ENCODE measurements around the gene PPP2R2C.

Gene PPP2R2C

DNA sequence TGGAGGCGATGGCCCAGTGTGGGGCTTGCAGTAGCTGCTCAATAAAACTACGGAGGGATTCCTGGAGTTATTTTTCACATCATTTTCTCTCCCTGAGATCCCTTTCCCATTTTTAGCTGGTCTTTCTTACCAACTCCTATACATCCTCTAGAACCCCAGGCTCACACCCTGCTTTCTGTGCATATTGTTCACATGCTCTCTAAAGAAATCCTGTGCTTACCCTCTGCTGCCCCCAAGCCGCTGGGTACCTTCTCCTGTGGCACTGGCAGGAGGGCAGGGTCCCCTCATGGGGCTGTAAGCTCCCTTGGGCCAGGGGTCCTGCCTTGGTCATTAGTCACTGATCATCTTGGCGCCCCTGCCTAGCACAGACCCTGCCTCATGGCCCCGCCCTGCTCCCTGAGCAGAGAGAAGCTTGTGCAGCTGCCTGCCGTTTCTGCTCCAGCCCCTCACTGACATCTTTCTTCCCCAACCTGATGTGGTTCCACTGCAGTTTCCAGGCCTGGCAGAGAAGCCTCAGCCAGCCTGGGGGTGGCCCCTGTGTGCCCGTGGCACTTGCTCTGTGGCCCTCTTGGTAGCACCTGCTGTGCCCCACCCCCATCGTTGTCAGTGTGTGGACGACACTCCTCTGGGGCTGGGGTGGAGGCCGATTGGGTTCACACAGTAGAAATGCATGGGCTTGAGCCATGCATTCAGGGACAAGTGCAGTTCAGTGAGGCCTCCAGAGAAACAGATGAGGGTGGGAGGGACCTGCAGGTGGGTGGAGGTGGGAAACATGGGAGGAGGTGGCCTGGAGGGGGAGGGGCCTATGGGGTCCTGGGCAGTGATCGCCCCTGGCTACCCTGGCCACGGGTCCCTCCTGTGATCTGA, 133.2 kb downstream of the PPP2R2C start:
- DNase-seq, result no peak

DNA sequence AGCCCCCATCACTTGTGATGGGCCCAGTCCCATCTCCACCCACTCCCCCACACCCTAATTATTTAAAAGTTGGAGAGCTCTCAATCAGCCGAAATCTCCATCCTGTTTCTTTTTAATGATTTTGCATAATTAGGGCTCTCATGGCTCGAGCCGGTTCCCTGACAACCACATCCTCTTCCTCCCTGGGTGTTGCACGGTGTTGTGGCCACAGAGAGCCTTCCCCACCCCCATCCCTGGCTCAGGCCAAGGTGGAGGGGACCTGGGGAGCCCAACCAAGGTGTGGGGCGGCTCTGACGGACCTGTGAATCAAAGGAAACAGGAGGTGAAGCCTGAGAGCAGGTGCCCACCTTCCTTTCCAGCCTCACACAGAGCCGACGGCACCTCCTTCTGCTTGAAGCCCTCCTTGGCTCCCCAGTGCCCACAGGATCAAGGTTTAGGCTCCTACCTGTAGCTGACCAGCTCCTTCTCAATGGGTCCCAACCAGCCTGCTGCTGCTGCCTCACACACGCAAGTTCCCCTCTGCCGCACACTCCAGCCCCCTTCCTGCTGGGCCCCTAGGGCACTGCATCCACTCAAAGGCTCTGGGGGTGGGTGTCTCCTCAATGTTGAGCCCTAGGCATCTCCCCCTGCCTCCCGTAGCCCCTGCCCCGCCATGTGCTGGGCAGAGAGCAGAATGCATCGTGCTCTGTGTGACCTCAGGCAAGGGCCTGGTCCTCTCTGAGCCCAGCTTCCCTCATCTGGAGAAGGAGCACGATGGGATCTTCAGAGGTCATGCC, 134.1 kb downstream of the PPP2R2C start:
- DNase-seq, result peak; percentile 36

- no peak for DNase-seq
These were observed 135.0 kb downstream of the PPP2R2C start for GRCh38 chr4:6337331-6337935.

GRCh38 chr4:6336166-6336565, 136.2 kb downstream of the PPP2R2C start:
- no peak for DNase-seq

DNA sequence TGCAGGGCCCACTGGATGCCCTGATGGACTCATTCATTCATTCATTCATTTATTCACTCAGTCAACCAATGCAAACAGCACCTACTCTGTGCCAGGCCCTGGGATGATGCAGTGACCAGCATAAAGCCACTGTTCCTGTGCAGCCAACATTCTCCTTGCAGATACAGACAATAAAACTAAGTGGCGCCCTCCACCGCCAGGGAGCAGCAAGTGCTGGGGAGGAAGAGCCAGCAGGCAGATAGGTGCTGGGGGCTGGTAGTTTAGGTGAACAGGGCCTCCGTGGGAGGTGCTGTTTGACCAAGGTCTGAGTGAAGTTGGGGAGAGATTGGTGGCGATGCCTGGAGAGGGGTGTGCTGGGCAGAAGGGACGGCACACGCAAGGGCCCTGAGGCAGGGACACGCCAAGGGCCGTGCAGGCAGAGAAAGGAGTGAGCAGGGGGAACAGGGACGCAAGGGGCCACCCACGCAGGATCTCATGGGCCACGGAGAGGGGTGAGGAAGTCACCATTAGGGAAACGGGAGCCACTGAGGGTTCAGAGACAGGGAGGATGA, 137.3 kb downstream of the PPP2R2C start:
- DNase-seq, result no peak

DNA sequence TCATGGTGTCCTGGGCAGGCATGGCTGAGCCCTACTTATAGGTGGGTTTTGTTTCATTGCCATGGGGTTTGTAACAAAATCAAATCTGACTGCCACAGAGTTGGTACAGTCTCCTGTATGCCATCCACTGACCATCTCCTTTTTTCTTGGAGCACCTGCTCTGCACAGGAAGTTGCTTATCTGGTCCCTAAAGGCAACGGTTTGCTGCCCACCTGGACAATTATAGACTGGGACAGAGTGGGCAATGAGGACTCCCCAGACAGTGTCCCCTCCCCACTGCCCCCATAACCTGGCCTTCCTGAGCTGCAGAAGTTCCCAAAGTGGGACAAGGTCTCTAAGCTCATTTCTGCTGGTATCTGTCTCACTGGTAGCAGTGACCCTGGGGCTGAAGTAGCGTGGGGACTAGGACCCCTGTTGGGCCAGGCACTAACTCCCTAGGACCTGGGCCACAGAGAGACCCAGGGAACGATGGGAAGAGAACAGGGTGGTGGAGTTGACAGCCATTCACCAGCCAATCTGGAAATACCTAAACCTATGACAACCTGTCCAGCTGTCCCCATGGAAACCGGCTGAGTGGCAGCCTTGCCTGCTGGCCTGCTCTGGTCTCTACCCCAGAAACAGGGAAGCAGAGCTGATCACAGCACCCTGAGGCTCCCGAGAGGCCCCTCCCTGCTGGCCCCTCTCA, 138.1 kb downstream of the PPP2R2C start:
- DNase-seq, result no peak

GRCh38 chr4:6333301-6334202, 138.9 kb downstream of the PPP2R2C start:
- DNase-seq, result no peak

DNA sequence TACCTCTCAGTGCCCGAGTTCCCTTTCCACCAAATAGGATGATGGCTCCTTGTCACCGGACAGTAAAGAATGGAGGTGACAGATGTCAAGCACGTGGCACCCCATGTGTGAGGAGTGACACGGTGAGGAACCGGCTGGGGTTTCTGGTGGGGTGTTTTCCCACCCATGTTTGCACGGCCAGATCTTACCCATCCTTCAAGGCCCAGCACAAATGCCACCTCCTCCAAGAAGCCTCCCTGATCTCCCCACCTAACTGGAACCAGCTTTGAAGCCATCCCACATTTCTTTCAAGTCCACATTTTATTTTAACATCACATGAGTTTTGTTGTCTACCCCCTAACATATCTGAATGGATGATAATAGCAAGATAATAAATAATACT, 139.8 kb downstream of the PPP2R2C start:
- DNase-seq, result no peak

- peak; percentile 24 for DNase-seq
These were observed 140.3 kb downstream of the PPP2R2C start for GRCh38 chr4:6332042-6332668.

DNA sequence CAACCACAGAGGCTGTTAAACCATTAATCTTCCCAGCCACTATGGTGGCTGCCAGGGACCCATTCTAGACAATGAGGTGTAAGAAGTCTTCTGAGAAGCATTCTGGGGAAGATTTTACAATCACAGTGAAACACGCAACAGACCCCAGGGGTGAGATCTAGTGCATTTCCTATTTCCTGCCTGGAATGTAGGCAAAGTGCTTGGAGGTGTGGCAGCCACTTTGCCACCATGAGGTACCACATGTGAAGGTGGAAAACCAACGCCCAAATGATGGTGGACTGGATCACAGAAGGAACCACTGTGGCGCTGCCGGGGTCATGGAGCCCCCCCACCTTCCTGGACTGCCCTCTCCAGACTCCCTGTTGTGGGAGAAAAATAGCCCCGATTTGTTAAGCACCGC, 140.9 kb downstream of the PPP2R2C start:
- no peak for DNase-seq

GRCh38 chr4:6331018-6331417, 141.4 kb downstream of the PPP2R2C start:
- peak; percentile 33 for DNase-seq

- DNase-seq, result no peak
These were observed 142.0 kb downstream of the PPP2R2C start for GRCh38 chr4:6330384-6330767.

DNA sequence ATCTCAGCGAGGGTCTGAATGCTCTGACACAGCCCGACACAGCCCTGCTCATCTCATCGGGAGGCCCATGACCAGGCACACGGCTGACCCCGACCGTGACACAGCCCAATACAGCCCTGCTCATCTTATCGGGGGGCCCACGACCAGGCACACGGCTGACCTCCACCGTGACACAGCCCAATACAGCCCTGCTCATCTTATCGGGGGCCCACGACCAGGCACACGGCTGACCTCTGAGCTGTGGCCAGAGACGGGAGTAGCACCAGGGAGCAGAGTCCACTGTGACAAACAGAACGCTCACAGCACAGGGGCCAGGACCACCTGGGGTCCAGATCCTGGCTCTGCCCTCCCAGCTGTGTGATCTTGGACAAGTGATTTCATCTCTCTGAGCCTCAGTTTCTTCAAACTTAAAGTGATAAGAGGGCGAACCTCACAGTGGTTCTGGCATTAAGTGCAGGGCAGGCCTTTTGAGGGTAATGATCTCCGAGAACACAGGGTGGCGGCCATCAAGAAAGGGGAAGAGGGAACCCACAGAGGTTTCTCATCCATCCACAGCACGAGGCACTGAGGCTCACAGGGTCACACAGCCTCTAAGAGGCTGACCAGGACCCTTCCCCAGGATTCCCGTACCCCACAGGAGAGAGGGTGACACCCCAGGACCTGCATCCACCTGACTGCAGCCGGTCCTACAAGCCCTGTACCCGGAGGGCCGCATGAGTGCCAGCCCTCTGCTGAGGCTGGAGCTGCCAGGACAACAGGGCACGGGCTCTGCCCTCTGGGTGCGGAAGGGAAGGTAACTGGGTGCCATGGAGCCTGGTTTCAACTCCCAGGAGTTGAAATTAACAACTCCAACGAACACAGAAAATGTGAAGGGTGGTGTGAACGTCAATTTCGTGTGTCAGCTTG, 142.7 kb downstream of the PPP2R2C start:
- no peak for DNase-seq

- no peak for DNase-seq
These were observed 143.9 kb downstream of the PPP2R2C start for GRCh38 chr4:6328526-6328925.

DNA sequence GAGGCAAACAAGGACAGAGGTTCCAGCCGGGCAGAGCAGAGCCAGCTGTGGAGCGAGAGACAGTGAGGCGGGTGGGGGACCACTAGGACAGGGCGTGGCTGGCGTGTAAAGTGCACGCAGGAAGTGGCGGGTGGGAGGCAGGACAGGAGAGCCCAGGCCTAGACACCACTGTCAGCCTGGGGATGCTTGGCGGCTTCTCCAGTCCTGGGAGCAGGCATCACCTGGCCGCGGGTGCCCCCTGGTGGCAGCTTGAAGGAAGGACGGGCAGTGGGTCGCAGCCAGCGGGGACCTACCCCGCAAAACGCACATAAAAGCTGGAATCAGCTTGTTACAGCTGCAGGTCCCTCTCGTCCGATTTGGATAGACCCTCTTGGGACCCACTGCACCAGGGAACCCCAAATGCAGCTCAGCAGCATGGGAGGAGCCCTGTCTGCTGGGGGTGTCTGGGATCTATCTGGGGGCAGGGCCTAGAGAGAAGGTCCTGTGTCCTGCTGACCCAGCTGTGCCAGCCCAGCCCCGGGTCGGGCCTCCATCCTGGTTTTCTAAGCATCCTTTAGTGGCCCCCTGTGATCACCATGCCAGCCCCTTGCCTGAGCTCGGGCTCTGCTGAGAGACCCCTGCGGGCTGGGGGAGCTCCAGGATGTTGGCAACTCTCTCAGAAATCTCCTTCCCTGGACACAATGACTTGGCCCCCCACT, 145.0 kb downstream of the PPP2R2C start:
- DNase-seq, result peak; percentile 75

DNA sequence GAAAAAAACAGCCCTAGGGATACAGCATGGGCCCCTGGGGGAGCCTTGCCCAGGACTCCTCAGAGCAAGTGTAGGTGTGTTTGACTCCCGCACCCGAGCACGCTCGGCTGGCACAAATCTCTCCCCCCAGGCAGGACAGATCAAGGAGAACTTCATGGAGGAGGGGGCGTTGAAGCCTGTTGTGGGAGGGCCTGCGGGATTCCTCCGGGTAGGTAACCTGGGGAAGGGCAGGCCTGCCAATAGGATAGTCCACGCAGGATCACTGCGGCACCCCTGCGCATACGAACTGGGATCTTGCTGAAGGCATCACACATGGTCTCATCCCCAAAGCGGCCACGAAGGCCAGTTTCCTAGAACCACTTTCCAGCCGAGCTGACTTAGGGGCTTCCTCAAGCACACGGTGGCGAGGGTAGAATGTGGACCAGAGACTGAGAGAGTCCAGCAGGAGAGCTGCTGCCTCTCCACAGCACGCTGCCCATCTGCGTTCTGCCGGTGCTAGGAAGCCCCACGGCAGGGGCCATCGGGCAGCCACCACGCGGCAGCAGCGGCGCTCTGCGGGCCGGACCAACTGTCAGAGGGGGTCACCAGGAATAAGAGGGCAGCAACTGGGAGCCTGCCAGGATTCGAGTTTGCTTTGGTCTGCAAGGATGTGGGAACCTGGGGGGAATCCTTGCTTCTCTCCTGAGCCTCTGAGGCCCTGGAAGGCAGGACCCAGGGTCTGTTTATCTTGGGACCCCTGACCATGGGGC, 145.9 kb downstream of the PPP2R2C start:
- no peak for DNase-seq

GRCh38 chr4:6325788-6326290, 146.6 kb downstream of the PPP2R2C start:
- DNase-seq, result no peak

DNA sequence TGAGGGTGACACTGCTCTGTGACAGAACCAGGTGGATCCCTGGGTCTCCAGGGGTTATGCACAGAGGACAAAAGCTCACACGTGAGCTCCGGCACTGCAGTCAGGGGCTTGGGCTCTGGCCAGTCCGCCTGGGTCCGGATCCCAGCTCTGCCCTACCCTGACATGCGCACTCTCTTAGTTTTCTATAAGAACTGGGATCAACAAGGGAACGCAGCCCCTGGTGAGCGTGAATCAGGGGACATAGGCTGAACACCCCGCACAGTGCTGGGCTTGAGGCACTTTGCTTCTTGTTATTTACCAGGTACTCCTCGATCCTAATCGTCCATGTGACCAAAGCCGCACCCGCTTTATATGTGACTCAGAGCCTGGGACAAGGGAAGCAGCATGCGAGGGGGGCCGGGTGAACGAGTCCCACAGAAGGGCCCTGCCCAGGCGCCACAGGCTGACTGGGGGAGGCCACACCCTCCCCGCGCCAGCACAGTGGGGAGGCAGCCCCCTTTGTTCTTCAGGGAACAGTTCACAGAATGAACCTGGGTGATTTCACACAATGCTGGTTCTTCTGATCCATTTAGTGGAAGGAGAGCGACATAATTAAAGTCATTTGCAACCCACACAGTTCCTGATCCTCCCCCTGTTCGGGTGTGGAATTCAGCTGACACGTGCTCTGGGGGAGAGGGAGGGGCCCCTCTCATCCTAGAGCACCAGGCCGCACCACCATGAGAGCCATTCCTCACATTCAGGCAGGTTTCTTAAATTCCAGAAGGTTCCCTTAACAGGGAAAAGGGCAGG, 147.2 kb downstream of the PPP2R2C start:
- DNase-seq, result no peak
